ENCODE results near the gene HRG.
"Not testable (repeated sequence)": the region's sequence is repeated elsewhere in the genome, so short reads cannot be mapped to it uniquely, and the experiment has no call there.

DNA sequence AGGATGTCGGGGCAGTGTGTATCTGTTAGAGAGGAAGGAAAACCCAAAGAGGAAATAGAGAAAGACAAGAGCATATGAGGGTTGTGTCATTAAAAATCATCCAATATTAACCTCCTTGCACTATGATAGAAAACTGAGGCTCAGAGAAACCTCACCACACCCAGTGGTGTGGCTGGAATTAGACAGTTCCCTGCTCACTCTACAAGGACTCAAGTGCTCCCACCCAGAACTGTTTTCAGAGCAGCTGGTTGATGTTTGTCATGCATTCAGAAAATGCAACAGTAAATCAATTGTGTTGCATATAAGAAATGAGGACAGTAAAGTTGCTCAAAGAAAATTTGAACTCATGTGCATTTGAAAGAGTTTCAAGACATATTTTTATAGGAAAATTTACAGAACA is 24.5 kb downstream of the HRG start:
- not testable (repeated sequence) for TF ChIP-seq EZH2 (IDR thresholded peaks at IDR 0.05; ENCODE audit: borderline replicate concordance, low read depth, low read length, poor library complexity, severe bottlenecking)
- TF ChIP-seq, protein P1, sequence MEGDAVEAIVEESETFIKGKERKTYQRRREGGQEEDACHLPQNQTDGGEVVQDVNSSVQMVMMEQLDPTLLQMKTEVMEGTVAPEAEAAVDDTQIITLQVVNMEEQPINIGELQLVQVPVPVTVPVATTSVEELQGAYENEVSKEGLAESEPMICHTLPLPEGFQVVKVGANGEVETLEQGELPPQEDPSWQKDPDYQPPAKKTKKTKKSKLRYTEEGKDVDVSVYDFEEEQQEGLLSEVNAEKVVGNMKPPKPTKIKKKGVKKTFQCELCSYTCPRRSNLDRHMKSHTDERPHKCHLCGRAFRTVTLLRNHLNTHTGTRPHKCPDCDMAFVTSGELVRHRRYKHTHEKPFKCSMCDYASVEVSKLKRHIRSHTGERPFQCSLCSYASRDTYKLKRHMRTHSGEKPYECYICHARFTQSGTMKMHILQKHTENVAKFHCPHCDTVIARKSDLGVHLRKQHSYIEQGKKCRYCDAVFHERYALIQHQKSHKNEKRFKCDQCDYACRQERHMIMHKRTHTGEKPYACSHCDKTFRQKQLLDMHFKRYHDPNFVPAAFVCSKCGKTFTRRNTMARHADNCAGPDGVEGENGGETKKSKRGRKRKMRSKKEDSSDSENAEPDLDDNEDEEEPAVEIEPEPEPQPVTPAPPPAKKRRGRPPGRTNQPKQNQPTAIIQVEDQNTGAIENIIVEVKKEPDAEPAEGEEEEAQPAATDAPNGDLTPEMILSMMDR (conservative IDR thresholded peaks at IDR 0.05; ENCODE audit: low read depth, low read length): not testable (repeated sequence)
